ENCODE measurements around the gene WIZ.
"Not testable (repeated sequence)": the region's sequence is repeated elsewhere in the genome, so short reads cannot be mapped to it uniquely, and the experiment has no call there.

WIZ gene

GRCh38 chr19:15401397-15401710, 48.4 kb downstream of the WIZ start:
- DNase-seq, result no peak

GRCh38 chr19:15400521-15401396, 49.0 kb downstream of the WIZ start:
- DNase-seq, result no peak

DNA sequence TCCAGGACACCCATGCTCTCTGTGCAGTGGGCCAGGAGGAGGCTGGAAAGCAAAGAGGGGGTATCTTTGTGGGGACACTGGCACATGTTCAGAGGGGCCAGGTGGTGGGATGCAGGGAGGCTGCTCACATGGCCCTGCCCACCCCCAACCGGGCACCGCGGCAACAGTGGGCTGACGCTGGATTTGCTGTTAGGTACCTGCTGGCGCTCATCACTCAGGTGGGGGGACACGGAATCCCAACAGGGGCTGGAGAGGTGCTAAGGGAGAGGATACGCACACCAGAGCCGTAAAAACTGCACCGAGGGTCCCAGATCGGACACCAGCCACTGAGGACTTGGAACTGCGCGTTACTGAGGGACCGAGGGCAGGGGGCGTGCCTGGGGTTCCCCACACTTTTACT, 50.1 kb downstream of the WIZ start:
- DNase-seq, result no peak

DNA sequence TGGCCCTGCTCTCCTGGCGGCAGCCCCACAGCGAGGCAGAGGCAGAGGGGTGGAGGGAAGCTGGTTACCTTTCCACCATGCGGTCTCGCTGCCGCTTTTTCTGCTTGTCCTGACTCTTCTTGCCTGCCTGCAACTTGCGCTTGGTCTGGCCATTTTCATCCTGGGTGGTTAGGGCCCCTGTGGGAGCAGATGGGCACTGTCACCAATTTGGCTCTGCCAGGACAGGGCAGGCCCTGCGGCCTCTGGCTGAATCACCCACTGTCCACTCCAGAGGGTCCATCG, 50.6 kb downstream of the WIZ start:
- no peak for DNase-seq

GRCh38 chr19:15398501-15399233, 51.1 kb downstream of the WIZ start:
- DNase-seq, result no peak

- DNase-seq, result no peak
Observed at GRCh38 chr19:15397782-15398181, 52.0 kb downstream of the WIZ start.

DNA sequence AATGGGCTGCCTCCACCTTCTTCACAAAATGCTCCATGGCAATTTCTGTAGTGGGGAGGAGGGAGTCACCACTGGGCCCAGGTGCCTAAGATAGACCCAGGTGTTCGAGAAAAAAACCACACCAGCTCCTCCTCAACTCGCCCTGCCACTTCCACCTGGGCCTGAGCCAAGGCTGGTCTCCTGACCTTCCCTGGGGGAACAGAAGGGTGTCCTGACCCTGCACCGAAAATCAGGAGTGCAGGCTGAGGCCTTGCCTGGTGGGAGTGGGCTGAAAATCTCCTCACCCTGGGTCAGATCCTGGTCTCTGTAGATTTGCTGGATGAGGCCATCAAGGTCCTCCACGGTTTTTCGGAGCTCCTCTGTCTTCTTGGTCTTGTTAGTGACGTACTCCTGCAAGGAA, 52.5 kb downstream of the WIZ start:
- no peak for DNase-seq

DNA sequence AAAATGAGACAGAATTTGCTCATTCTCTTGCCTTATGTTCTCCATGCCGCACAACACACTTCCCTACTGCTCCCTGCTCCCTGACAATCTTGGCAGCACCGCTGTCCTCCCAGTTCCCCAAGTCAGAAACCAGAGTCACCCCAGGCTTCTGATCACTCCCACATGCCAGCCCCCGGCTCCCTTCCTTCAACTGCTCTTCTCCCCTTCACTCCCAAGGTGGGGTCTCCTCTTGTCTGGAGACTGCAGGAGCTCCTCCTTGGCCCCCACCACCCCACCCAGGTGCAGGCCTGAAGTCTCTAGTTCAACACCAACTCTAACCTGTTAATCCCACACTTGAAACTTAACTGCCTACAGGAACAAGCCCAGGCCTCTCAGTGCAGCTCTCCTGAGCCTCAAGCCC, 53.3 kb downstream of the WIZ start:
- DNase-seq, result no peak

GRCh38 chr19:15395251-15395650, 54.5 kb downstream of the WIZ start:
- DNase-seq, result not testable (repeated sequence)

- no peak for DNase-seq
Observed at GRCh38 chr19:15394426-15394825, 55.3 kb downstream of the WIZ start.

GRCh38 chr19:15393963-15394362, 55.8 kb downstream of the WIZ start:
- DNase-seq, result no peak

DNA sequence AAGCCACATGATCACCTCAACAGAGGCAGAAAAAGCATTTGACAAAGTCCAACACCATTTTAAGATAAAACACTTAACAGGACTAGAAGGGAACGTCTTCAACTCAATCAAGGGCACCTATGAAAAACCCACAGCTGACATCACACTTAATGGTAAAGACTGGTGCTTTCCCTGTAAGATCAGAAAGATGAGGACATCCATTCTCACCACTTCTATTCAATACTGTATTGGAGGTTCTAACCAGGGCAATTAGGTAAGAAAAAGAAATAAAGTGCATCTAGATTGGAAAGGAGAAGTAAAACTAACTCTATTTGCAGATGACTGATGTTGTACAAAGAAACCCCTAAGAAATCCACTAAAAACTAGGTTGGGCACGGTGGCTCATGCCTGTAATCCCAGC, 58.9 kb downstream of the WIZ start:
- DNase-seq, result no peak

DNA sequence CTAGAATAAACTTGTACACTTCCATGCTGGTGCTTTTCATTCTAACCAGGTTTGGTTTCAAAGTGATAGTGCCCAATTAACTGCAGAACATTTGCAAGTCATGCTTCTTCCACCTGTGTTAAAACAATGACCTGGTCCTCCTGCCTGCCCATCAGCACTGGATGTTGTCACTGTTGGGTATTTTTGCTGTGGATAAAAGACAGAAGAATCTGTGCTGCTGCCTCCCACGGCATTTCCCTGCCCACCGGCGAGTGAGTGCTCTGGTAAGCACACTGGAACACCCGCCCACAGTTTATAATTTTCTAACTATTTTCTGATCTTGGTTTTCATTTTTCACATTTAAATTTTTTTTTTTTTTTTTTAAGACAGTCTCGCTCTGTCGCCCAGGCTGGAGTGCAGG, 67.9 kb downstream of the WIZ start:
- DNase-seq, result no peak

DNA sequence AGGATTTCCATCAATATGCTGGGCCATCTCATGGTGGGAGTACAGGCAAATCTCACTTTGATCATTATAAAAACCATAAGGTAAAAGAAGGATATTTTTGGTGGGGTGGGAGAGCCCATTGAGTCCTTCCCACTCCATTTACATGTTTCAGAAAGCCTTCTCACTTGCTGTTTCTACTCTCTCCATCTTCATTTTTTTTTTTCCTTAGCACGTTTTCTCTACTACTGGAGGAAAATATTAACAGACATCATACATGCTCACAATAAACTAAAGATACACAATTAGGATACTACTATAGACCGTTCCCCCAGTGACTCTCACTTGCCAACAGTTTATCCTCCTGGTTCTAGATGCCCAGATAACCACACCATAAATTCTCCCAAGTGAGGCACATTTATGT, 68.3 kb downstream of the WIZ start:
- DNase-seq, result no peak

DNA sequence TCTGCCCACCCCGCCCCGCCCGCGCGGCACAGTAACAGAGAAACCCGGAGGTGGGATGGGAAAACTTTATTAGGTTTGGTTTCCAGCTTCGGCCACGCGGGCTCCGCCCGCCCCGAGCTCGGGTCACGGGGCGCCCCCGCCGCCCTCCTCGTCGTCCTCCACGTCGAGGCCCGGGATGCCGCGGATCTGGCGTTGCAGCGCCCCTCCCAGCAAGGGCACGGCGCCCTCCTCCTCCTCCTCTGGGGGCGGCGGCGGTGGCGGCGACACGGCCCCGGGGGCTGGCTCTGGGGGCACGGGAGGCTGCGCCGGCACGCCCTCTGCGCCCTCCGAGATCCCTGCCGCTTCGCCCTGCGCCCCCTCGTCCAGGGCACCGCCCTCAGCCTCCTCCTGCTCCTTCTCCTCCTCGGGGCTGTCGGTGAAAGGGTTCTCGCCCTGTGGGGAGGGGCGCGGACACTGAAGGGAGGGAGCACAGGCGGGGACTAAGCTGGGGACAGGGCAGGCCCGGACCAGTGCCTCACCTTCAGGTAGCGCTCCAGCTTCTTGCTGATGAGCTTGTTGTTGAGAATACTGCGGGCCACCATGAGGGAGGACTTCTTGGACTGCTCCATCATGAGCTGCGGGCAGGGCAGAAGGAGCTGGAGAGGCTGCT, 69.6 kb downstream of the WIZ start:
- no peak for DNase-seq

DNA sequence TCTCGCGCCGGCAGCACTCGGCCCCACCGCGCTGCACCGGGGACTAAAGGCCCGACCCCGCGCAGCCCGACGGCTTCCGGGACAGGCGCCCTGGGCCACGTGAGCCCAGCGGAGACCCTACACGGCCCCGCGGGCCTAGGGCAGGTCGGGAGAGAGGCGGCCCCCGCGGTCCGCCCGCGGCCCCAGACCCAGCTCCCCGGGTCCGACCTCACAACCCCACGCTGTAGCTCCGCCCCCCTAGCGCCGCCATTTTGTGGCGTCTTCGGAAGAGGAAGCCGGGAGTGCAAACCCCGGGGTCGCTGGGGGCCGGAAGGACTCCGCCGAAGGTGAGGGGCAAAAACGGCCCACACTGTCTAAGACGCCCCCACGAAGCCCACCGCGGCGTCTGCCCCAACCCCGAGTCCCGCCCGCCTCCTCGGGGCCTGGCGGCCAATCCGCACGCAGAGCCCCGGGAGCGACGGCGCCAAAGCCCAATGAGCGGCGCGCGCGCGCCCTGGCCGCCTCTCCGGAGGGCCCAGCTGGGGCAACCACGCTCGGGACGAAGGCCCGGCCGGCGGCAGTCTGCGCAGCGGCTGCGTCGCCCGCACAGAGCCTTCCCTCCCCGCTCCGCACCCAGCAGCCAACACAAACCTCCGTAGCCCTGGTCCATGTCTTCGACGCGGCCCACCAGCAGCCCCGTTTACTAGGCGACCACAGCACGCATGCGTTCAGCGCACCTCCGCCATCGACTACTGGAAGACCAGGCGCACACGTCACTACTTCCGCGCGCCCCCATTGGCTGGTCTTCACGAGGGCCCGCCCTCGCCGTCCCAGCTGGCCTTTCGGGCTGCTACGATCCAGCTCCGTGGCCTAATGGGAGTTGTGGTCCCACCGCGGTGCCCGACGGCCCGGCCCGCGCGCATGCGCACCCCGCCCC, 70.4 kb downstream of the WIZ start, which contains the start of gene AKAP8:
AKAP8 (minus strand) TSS at position 705 of the 916 bp plus-strand sequence; CDS start at position 649, 56 bp downstream.
- peak; percentile 63 for DNase-seq

DNA sequence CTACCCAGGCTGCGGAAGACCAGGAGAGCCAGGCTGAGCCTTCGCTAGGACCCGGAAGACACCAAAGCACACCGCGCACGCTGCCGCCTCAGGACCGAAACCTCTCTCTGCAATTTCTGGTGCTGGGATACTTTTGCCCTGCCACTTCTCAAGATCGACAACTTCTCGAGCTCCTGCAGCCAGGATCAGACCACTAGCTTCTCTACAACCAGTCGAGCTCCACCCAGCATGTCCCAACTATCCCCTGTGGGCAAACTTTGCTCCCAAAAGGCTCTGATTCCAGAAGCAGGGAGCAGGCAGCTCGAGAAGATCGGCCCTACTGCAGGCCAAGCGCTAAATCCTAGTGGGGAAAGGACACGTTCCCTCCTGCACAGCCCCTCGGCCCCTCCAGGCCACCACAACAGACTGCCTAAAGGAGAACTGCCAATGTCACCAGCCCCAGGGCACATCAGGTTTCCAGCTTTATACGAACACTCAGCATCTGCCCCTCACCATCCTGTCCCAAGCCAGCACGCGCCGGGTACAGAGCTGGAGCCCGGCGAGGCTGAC, 71.1 kb downstream of the WIZ start:
- no peak for DNase-seq

GRCh38 chr19:15374796-15375440, 74.8 kb downstream of the WIZ start:
- DNase-seq, result no peak

- no peak for DNase-seq
Observed at GRCh38 chr19:15374105-15374651, 75.6 kb downstream of the WIZ start.

GRCh38 chr19:15373644-15374043, 76.1 kb downstream of the WIZ start:
- DNase-seq, result no peak

- DNase-seq, result no peak
Observed at GRCh38 chr19:15372891-15373301, 76.9 kb downstream of the WIZ start.

- no peak for DNase-seq
Observed at GRCh38 chr19:15372470-15372869, 77.3 kb downstream of the WIZ start.
